SK-N-SH treated with all-trans-retinoic acid at 6 μM for 48 hours (cell line): ENCODE measurements around the gene MLH1.
"Not testable (repeated sequence)": the region's sequence is repeated elsewhere in the genome, so short reads cannot be mapped to it uniquely, and the experiment has no call there.

Experiments used
- ATAC-seq: fragments of 200-7000 bp; cut with Tn5 transposase; 3 replicates; pipeline ENCODE4 v1.9.1; 2020; ENCODE audit warnings: mild to moderate bottlenecking, moderate library complexity
- ARNTL ChIP-seq: fragments of 450-650 bp; formaldehyde crosslinking; IDR thresholded peaks from 2 replicates; pipeline ENCODE4 v1.5.0; 2020; ENCODE audit warnings: low read depth, mild to moderate bottlenecking, moderate library complexity, borderline replicate concordance
- BACH2 ChIP-seq: fragments of 250-450 bp; sonication (Bioruptor Pico); IDR thresholded peaks from 2 replicates; pipeline ENCODE4 v1.9.0; 2021; ENCODE audit warnings: mild to moderate bottlenecking, borderline replicate concordance
- CREB5 ChIP-seq: fragments of 250-450 bp; sonication (Bioruptor Pico); IDR thresholded peaks from 2 replicates; pipeline ENCODE4 v1.5.1; 2020; ENCODE audit warnings: low read depth, mild to moderate bottlenecking, moderate library complexity
- CSDC2 ChIP-seq: fragments of 250-450 bp; sonication (Bioruptor Pico); IDR thresholded peaks from 2 replicates; pipeline ENCODE4 v1.5.0; 2020; ENCODE audit warnings: mild to moderate bottlenecking, moderate library complexity
- CSRNP3 ChIP-seq: fragments of 250-450 bp; sonication (Bioruptor Pico); IDR thresholded peaks from 2 replicates; pipeline ENCODE4 v1.5.1; 2021; ENCODE audit warnings: mild to moderate bottlenecking, moderate library complexity
- ESRRG ChIP-seq: fragments of 250-450 bp; sonication (Bioruptor Pico); IDR thresholded peaks from 2 replicates; pipeline ENCODE4 v1.6.1; 2021; ENCODE audit warnings: mild to moderate bottlenecking
- ISL1 ChIP-seq: fragments of 250-450 bp; sonication (Bioruptor Pico); IDR thresholded peaks from 2 replicates; pipeline ENCODE4 v2.1.2; 2022; ENCODE audit warnings: mild to moderate bottlenecking, moderate library complexity
- OSR1 ChIP-seq: fragments of 250-450 bp; sonication (Bioruptor Pico); IDR thresholded peaks from 2 replicates; pipeline ENCODE4 v1.8.0; 2022; ENCODE audit warnings: moderate library complexity, mild to moderate bottlenecking, inconsistent platforms
- PATZ1 ChIP-seq: fragments of 250-450 bp; sonication (Bioruptor Pico); IDR thresholded peaks from 2 replicates; pipeline ENCODE4 v1.8.0; 2020; ENCODE audit warnings: mild to moderate bottlenecking, moderate library complexity, borderline replicate concordance
- POU6F1 ChIP-seq: fragments of 250-450 bp; sonication (Bioruptor Pico); IDR thresholded peaks from 2 replicates; pipeline ENCODE4 v1.8.0; 2021; ENCODE audit warnings: low read depth, mild to moderate bottlenecking, moderate library complexity, borderline replicate concordance
- PPARA ChIP-seq: fragments of 250-450 bp; sonication (Bioruptor Pico); IDR thresholded peaks from 2 replicates; pipeline ENCODE4 v1.5.0; 2020; ENCODE audit warnings: mild to moderate bottlenecking, borderline replicate concordance
- RARB ChIP-seq: fragments of 250-450 bp; sonication (Bioruptor Pico); IDR thresholded peaks from 2 replicates; pipeline ENCODE4 v1.8.0; 2021; ENCODE audit warnings: mild to moderate bottlenecking, moderate library complexity
- SNAI2 ChIP-seq: fragments of 250-450 bp; sonication (Bioruptor Pico); IDR thresholded peaks from 2 replicates; pipeline ENCODE4 v1.5.0; 2020; ENCODE audit warnings: mild to moderate bottlenecking, moderate library complexity
- TCF4 ChIP-seq: fragments of 250-450 bp; sonication (Bioruptor Pico); IDR thresholded peaks from 2 replicates; pipeline ENCODE4 v1.8.0; 2021; ENCODE audit warnings: mild to moderate bottlenecking, moderate library complexity, borderline replicate concordance
- TOX ChIP-seq: fragments of 250-450 bp; sonication (Bioruptor Pico); IDR thresholded peaks from 2 replicates; pipeline ENCODE4 v1.8.0; 2021; ENCODE audit warnings: mild to moderate bottlenecking, moderate library complexity, borderline replicate concordance
- TSHZ2 ChIP-seq: fragments of 250-450 bp; sonication (Bioruptor Pico); IDR thresholded peaks from 2 replicates; pipeline ENCODE4 v1.5.0; 2020; ENCODE audit warnings: mild to moderate bottlenecking, moderate library complexity
- ZC3H10 ChIP-seq: fragments of 250-450 bp; sonication (Bioruptor Pico); IDR thresholded peaks from 2 replicates; pipeline ENCODE4 v1.5.1; 2021; ENCODE audit warnings: mild to moderate bottlenecking, moderate library complexity
- ZFP3 ChIP-seq: fragments of 250-450 bp; sonication (Bioruptor Pico); IDR thresholded peaks from 2 replicates; pipeline ENCODE4 v1.5.0; 2020; ENCODE audit warnings: mild to moderate bottlenecking, moderate library complexity
- ZFP30 ChIP-seq: fragments of 450-650 bp; formaldehyde crosslinking; IDR thresholded peaks from 2 replicates; pipeline ENCODE4 v1.5.0; 2022; ENCODE audit warnings: mild to moderate bottlenecking, moderate library complexity
- ZNF565 ChIP-seq: fragments of 450-650 bp; formaldehyde crosslinking; conservative IDR thresholded peaks from 2 replicates; pipeline ENCODE4 v1.5.0; 2020; ENCODE audit warnings: low read depth, mild to moderate bottlenecking, moderate library complexity
- ZNF8 ChIP-seq: fragments of 450-650 bp; formaldehyde crosslinking; IDR thresholded peaks from 2 replicates; pipeline ENCODE4 v1.5.0; 2020; ENCODE audit warnings: mild to moderate bottlenecking, moderate library complexity

Gene MLH1

GRCh38 chr3:37040231-37040630, 46.9 kb downstream of the MLH1 start:
- ATAC-seq: no peak
- TF ChIP-seq SNAI2 (CRISPR knock-in tag): no peak
- TF ChIP-seq ZFP3 (CRISPR knock-in tag): no peak
- TF ChIP-seq BACH2 (CRISPR knock-in tag): no peak
- no peak for TF ChIP-seq ISL1
- no peak for TF ChIP-seq ZNF8 (CRISPR knock-in tag)
- no peak for TF ChIP-seq TCF4 (CRISPR knock-in tag)
- TF ChIP-seq CSDC2 (CRISPR knock-in tag): no peak

GRCh38 chr3:37041546-37042195, 48.4 kb downstream of the MLH1 start:
- TF ChIP-seq ZC3H10 (CRISPR knock-in tag) (no peak), ZNF565 (CRISPR knock-in tag) (no peak), RARB (CRISPR knock-in tag) (no peak), PPARA (CRISPR knock-in tag) (no peak)
- TF ChIP-seq, all 23 proteins: peak for 0
- ATAC-seq: no peak

- ATAC-seq: not testable (repeated sequence)
Measured at GRCh38 chr3:37042712-37043111, 49.4 kb downstream of the MLH1 start.

GRCh38 chr3:37050282-37050681, 57.0 kb downstream of the MLH1 start:
- no peak for TF ChIP-seq OSR1 (CRISPR knock-in tag)
- TF ChIP-seq BACH2 (CRISPR knock-in tag): no peak
- no peak for TF ChIP-seq ISL1
- no peak for TF ChIP-seq PATZ1
- no peak for TF ChIP-seq ZFP30 (CRISPR knock-in tag)
- TF ChIP-seq ZNF565 (CRISPR knock-in tag): no peak
- no peak for TF ChIP-seq RARB (CRISPR knock-in tag)
- TF ChIP-seq SNAI2 (CRISPR knock-in tag): no peak
- TF ChIP-seq TCF4 (CRISPR knock-in tag): no peak
- no peak for TF ChIP-seq TOX (CRISPR knock-in tag)
- no peak for TF ChIP-seq CSRNP3
- no peak for TF ChIP-seq CSDC2 (CRISPR knock-in tag)
- TF ChIP-seq CREB5 (CRISPR knock-in tag): no peak
- ATAC-seq: no peak

- ATAC-seq: no peak; the same call in 1 of the 3 replicates
- TF ChIP-seq ISL1: no peak
- TF ChIP-seq PPARA (CRISPR knock-in tag): no peak
- no peak for TF ChIP-seq ESRRG (CRISPR knock-in tag)
Measured at GRCh38 chr3:37052860-37053259, 59.5 kb downstream of the MLH1 start.

GRCh38 chr3:37053337-37053736, 60.0 kb downstream of the MLH1 start:
- no peak for ATAC-seq
- no peak for TF ChIP-seq SNAI2 (CRISPR knock-in tag)
- no peak for TF ChIP-seq POU6F1 (CRISPR knock-in tag)
- TF ChIP-seq ZFP30 (CRISPR knock-in tag): no peak
- no peak for TF ChIP-seq OSR1 (CRISPR knock-in tag)
- TF ChIP-seq PATZ1: no peak
- no peak for TF ChIP-seq CSDC2 (CRISPR knock-in tag)
- no peak for TF ChIP-seq ZNF565 (CRISPR knock-in tag)
- no peak for TF ChIP-seq TSHZ2 (CRISPR knock-in tag)
- no peak for TF ChIP-seq ARNTL
- no peak for TF ChIP-seq ESRRG (CRISPR knock-in tag)
- no peak for TF ChIP-seq RARB (CRISPR knock-in tag)
- no peak for TF ChIP-seq ZNF8 (CRISPR knock-in tag)
- TF ChIP-seq PPARA (CRISPR knock-in tag): no peak
